IMR-90 (cell line): Measurements from ENCODE around the gene NELL1.

Experiments
- CEBPB ChIP-seq: IDR thresholded peaks from 2 replicates; pipeline ENCODE4 v1.6.1; 2012; ENCODE audit warnings: low read depth, low read length, improper control_type of control experiment
- CHD1 ChIP-seq: IDR thresholded peaks from 2 replicates; pipeline ENCODE4 v1.6.1; 2012; ENCODE audit warnings: low read depth, low read length, improper control_type of control experiment
- MAFK ChIP-seq: IDR thresholded peaks from 2 replicates; pipeline ENCODE4 v1.6.1; 2012; ENCODE audit warnings: low read depth, low read length, improper control_type of control experiment
- POLR2A ChIP-seq: IDR thresholded peaks from 2 replicates; pipeline ENCODE4 v1.6.1; 2012; ENCODE audit warnings: mild to moderate bottlenecking, low read depth, low read length
- RAD21 ChIP-seq: IDR thresholded peaks from 2 replicates; pipeline ENCODE4 v1.6.1; 2012; ENCODE audit warnings: low read length, improper control_type of control experiment
- TF ChIP-seq, protein P1 (sequence below): fragments of 150-350 bp; IDR thresholded peaks from 2 replicates; pipeline ENCODE4 v1.6.1; 2016; ENCODE audit warnings: low read depth, mild to moderate bottlenecking, low read length, moderate library complexity, borderline replicate concordance
- TF ChIP-seq, protein P2 (sequence below): conservative IDR thresholded peaks from 2 replicates; pipeline ENCODE4 v1.5.1; 2012; ENCODE audit warnings: mild to moderate bottlenecking, low read depth, low read length, improper control_type of control experiment

DNA sequence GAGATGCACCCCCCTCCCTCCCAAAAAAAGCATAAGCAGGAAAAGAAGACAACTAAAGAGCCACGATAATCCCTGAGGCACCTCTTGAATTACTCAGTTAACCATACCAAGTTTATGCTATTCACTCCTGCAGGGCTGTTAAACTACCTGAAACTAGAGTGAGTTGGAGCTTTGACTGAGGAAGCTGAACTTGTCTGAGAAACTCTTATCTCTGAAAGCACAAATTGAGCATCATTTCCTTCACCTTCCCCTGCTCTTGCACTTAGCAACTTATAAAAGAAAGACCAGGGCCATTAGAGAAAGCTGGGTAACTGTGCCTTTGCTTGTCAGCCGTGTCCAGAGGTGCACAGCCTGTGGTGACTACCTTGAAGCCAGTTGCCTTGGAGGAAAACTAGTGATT lies 745.6 kb downstream of the NELL1 start:
- TF ChIP-seq, protein P1, sequence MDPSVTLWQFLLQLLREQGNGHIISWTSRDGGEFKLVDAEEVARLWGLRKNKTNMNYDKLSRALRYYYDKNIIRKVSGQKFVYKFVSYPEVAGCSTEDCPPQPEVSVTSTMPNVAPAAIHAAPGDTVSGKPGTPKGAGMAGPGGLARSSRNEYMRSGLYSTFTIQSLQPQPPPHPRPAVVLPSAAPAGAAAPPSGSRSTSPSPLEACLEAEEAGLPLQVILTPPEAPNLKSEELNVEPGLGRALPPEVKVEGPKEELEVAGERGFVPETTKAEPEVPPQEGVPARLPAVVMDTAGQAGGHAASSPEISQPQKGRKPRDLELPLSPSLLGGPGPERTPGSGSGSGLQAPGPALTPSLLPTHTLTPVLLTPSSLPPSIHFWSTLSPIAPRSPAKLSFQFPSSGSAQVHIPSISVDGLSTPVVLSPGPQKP: no peak
- TF ChIP-seq, protein P2, sequence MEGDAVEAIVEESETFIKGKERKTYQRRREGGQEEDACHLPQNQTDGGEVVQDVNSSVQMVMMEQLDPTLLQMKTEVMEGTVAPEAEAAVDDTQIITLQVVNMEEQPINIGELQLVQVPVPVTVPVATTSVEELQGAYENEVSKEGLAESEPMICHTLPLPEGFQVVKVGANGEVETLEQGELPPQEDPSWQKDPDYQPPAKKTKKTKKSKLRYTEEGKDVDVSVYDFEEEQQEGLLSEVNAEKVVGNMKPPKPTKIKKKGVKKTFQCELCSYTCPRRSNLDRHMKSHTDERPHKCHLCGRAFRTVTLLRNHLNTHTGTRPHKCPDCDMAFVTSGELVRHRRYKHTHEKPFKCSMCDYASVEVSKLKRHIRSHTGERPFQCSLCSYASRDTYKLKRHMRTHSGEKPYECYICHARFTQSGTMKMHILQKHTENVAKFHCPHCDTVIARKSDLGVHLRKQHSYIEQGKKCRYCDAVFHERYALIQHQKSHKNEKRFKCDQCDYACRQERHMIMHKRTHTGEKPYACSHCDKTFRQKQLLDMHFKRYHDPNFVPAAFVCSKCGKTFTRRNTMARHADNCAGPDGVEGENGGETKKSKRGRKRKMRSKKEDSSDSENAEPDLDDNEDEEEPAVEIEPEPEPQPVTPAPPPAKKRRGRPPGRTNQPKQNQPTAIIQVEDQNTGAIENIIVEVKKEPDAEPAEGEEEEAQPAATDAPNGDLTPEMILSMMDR: no peak
- TF ChIP-seq RAD21: no peak
- TF ChIP-seq CEBPB: no peak
- TF ChIP-seq POLR2A: no peak
- TF ChIP-seq CHD1: no peak
- no peak for TF ChIP-seq MAFK
